ENCODE measurements around the gene UBE2B.

The UBE2B gene

DNA sequence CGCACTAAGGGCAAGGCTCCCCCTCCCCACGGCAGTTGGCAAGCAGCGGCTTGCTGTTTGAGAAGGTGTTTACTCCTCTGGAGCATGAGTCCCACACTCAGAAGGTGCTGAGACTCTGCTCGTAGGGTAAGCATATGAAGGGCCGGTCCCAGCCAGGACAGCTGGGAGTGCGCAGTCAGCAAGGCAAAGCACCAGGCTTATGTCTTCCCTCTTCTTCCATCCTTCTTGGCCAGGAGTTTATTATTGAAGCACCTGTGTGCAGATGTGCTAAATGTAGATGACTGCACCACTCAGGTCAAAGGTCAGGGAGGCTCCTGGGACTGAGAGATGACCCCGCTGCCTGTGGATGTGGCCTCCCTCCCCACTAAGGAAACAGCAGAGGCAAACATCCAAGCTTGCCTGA lies 67.4 kb downstream of the UBE2B start:
- DNase-seq: no peak

DNA sequence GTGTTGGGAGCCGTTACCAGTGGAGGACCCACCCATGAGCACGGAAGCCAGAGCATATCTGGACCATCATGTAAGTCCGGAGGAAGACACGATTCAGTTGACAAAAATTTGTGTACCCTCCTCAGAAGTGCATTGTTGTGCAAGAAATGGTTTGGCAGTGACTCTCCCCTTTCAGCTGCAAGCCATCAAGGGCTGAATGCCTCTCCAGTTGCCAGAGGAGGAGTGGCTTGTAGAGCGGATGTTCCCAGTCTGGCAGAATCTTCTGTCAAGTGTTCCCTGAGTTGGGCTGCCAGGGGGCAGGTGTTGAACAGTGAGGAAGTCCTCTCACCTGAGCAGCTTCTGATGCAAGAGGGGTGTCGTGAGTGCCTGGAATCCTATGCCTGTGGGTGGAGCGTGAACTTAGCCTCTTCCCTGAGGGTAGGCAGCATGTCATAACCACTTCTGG lies 67.9 kb downstream of the UBE2B start:
- no peak for DNase-seq

DNA sequence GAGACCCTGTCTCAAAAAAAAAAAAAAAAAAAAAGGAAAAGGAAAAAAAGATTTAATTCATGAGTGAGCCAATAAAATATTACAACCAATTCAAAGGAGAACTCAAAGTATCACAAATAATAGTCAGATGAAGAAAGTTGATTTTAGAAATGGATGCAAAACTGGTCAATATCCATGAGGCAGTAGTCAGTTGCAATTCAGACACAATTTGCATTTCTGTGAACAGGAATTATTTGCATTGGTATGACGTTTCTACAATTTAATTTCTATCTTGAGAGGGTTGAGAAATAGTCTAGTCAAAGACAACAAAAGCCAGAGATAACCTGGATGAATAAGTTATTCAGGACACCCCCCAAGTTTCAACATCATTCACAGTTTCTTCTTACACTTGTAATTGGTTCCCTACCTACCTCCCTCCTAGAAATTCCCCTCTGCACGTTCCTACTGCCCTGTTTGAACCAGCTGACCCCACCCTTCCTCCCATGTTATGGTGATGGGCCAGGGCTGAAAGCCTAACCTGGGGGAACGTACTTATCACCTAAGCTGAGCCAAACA lies 68.9 kb downstream of the UBE2B start:
- DNase-seq: no peak
